Kidney epithelial cell (primary cell): Measurements from ENCODE around the gene NUP50. TPM values are rescaled to one million over a fixed set of nuclear protein-coding genes. Genes with fewer than 3 reads are reported as not detected.

Experiments used
- DNase-seq: peaks from one replicate; pipeline ENCODE4 v3.0.0-alpha.2; 2010; ENCODE audit warnings: low read depth
- H3K27me3 ChIP-seq: 2 replicates; pipeline ENCODE4 v1.6.0; 2011; ENCODE audit warnings: low read length; ENCODE audit not compliant: control insufficient read depth, insufficient read depth
- H3K36me3 ChIP-seq: 2 replicates; pipeline ENCODE4 v1.5.1; 2011; ENCODE audit warnings: low read length; ENCODE audit not compliant: control insufficient read depth, insufficient read depth
- H3K4me3 ChIP-seq: 2 replicates; pipeline ENCODE4 v1.5.1; 2011; ENCODE audit warnings: low read depth, mild to moderate bottlenecking, control low read depth, low read length
- CTCF ChIP-seq: IDR thresholded peaks from 2 replicates; pipeline ENCODE4 v1.5.1; 2011; ENCODE audit warnings: mild to moderate bottlenecking, moderate library complexity, low read length, control low read depth, inconsistent platforms; ENCODE audit not compliant: insufficient read depth, poor library complexity, severe bottlenecking
- total RNA-seq: library from RNA; depleted of rRNA; stranded (reverse); fragments of >200 nt; gene quantifications from 2 replicates; pipeline ENCODE4 v1.2.3, GENCODE V29; 2015

The NUP50 gene
- total RNA-seq, 1 donor from 2014 or later: 63.0 TPM

- no peaks in the 10 kb centered on the region for H3K27me3 ChIP-seq
- H3K4me3 ChIP-seq: peak overlapping the region; percentile 73
- DNase-seq: no peak
- TF ChIP-seq CTCF: no peak
- no peaks in the 10 kb centered on the region for H3K36me3 ChIP-seq
Measured at GRCh38 chr22:45163099-45163450, 650 bp upstream of the NUP50 start.

- DNase-seq: no peak
- no peak for TF ChIP-seq CTCF
Measured at GRCh38 chr22:45164270-45165088, 754 bp downstream of the NUP50 start.

GRCh38 chr22:45166932-45167331 is 3.2 kb downstream of the NUP50 start:
- no peak for TF ChIP-seq CTCF
- no peak for DNase-seq
- H3K4me3 ChIP-seq: no peak overlapping the region
- H3K36me3 ChIP-seq: peaks cover 1% of the 10 kb centered on the region
- no peaks in the 10 kb centered on the region for H3K27me3 ChIP-seq

More at GRCh38 chr22:45164270-45165088, 754 bp downstream of the NUP50 start:
- Histone ChIP-seq H3K36me3 (no peaks in the 10 kb centered on the region), H3K27me3 (no peaks in the 10 kb centered on the region), H3K4me3 (peak overlapping the region; percentile 73)

- H3K36me3 ChIP-seq: peaks cover 1% of the 10 kb centered on the region
- no peak for TF ChIP-seq CTCF
- no peak for DNase-seq
Measured at GRCh38 chr22:45169591-45170466, 6.1 kb downstream of the NUP50 start.

GRCh38 chr22:45171830-45172229 is 8.1 kb downstream of the NUP50 start:
- no peak overlapping the region for H3K4me3 ChIP-seq
- DNase-seq: no peak
- no peak for TF ChIP-seq CTCF
- H3K27me3 ChIP-seq: no peaks in the 10 kb centered on the region
- peaks cover 1% of the 10 kb centered on the region for H3K36me3 ChIP-seq

More at GRCh38 chr22:45169591-45170466, 6.1 kb downstream of the NUP50 start:
- H3K4me3 ChIP-seq: no peak overlapping the region
- no peaks in the 10 kb centered on the region for H3K27me3 ChIP-seq
